Measurements from ENCODE around the gene NME3. TPM values are rescaled to one million over a fixed set of nuclear protein-coding genes. Genes with fewer than 3 reads are reported as not detected.

NME3 gene
- polyA plus RNA-seq, 1 donor = 22.8 TPM

- DNase-seq = no peak
These were observed 8.7 kb upstream of the NME3 start for GRCh38 chr16:1779741-1780676.

- DNase-seq = no peak
These were observed 7.9 kb upstream of the NME3 start for GRCh38 chr16:1779234-1779701.

GRCh38 chr16:1778200-1779179 is 7.1 kb upstream of the NME3 start:
- no peak for DNase-seq

GRCh38 chr16:1777375-1778199 is 6.2 kb upstream of the NME3 start:
- DNase-seq = no peak

- no peak for DNase-seq
These were observed 5.6 kb upstream of the NME3 start for GRCh38 chr16:1776991-1777374.

DNA sequence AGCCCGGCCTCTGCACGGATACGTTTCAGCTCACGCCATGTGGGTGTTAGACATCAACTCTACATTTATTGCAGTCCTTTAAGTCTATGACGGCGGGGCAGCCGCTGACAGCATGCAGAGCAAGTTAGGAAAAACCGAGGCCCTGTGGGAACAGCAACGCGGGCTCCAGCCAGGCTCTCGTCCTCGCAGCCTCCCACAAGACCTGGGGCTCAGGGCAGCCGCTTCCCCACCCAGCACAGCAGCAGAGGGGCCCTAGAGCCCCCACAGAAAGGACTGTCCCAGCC is 5.3 kb upstream of the NME3 start:
- no peak for DNase-seq

GRCh38 chr16:1775846-1776671 is 4.7 kb upstream of the NME3 start:
- DNase-seq = no peak

- no peak for DNase-seq
These were observed 3.9 kb upstream of the NME3 start for GRCh38 chr16:1775006-1775845.

GRCh38 chr16:1774448-1774780 is 3.1 kb upstream of the NME3 start:
- no peak for DNase-seq

DNA sequence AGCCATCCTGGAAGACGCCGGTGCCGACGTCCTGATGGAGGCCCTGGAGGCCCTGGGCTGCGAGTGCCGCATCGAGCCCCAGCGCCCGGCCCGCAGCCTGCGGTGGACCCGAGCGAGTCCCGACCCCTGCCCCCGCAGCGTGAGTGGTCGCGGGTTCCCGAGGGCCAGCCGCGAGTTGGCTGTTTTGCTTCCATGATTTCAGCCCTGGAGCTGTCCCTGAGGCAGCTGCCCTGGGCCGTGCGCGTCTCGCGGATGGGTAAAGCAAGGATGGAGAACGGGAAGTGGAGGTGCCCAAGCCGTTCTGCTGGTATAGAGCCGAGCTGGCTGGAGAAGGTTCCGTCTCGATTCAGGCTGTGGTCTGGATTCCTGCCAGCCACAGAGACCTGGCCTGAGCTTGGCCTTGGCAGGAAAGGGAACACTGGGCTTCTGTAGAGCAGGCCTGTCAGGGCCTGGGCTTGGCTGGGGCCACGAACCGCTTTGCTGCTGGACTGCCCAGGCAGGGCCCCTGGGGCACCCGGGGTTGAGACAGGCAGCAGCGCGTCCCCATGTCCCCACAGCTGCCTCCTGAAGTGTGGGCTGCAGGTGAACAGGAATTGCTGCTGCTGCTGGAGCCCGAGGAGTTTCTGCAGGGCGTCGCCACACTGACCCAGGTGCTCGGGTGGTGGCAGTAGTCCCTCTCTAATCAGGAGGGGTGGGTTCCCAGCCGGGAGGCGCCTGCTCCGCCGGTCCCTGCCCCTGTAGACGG is 2.5 kb upstream of the NME3 start:
- DNase-seq = no peak

DNA sequence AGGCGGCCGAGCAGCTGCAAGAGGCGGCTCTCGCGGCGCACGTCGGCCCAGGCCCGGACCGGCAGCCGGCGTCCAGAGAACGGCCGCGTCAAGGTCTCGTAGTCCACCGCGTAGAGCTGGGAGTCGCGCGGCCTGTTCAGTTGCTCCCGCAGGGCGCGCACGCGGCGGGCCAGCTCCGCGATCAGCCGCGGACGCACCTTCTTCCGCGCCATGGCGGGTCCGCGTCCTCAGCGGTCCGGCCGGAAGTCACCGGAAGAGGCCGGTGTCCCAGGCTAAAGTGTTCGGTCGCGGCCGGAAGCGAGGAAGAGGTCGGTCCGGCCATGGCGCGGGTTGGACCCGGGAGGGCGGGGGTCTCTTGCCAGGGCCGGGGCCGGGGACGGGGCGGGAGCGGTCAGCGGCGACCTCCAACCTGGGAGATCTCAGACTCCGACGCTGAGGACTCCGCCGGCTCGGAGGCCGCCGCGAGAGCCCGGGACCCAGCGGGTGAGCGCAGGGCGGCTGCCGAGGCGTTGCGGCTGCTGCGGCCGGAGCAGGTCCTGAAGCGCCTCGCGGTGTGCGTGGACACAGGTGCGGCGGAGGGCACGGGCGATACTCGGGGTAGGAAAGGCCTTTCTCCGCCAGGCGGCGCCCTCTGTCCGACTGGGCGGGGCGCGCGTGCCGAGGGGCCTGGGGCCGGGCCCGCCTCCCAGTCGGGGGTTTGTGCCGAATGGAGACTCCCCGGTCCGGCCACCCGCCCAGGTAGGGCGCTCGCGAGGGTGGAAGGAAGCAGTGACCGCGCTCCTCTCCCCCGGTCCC is 1.8 kb upstream of the NME3 start, which contains the start of gene MRPS34:
Gene MRPS34 (minus strand): TSS at position 227 of the 795 bp plus-strand sequence. CDS start 15 bp downstream, at position 212.
- DNase-seq = peak; percentile 87

GRCh38 chr16:1772362-1772907 is 1.1 kb upstream of the NME3 start, which contains the start of gene EME2:
Gene EME2 (plus strand): TSS chr16:1772810. CDS start chr16:1773228, 418 bp downstream.
- no peak for DNase-seq

GRCh38 chr16:1771864-1772361 is 570 bp upstream of the NME3 start:
- no peak for DNase-seq

DNA sequence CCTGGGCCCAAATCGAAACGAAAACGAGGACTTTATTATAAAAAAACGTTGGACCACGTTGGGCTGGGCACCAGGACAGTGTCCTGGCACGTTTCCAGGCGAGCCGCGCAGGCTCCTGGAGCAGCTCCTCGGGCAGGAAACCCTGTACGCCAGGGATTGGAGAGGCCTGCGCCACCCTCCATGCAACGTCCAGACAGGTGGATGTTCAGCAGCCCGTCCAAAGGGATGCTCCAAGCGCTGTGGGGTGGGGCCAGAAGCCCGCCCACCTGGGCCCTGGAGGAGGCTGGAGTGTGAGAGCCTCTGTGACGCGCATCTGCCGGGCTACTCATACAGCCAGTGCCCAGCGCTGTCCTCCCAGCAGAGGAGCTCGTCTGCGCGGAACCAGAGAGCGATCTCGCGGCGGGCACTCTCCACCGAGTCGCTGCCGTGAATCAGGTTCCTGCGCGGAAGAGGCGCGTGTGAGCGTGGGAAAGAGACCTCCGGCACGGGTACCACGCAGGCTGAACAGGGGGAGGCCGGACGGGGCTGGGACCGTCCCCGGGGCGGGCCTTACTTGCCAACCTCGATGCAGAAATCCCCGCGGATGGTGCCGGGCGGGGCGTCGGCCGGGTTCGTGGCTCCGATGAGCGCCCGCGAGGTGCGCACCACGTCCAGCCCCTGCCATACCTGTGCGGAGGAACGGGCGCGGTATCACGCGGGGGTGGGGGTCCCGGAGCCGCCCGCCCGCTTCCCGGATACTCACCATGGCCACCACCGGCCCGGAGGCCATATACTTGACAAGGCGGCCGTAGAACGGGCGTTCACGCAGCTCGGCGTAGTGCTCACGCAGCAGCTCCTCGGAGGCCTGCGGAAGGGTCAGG is 785 bp downstream of the NME3 start:
- no peak for DNase-seq

GRCh38 chr16:1769402-1770300 is 1.7 kb downstream of the NME3 start:
- no peak for DNase-seq

DNA sequence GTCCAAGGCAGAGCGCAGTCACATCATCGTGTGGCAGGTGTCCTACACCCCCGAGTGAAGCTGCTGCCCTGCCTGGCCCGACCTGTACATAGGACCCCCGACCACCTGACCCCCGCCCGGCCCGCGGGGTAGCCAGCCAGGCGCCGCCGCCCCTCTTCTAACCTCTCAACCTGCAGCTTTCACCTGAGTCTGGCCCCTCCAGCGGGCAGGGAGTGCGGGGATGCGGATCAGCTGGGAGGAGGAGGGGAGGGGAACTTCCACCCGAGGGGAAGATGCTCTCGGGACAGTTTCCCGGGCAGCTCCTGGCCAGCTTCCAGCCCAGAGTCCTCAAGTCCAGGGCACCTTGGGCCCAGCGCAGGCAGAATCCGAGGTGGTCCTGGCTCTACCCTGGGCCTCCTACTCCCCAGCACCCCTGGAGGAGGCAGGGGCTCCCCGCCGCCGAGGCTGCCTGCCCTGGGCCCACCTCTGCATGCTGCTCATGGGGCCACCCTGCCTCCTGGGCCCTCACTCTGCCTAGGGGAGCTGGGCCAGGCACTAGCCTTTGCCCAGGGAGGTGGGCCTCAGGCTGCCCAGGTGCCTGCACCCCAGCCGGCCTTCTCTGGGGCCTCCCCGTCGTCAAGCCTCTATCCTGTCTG is 2.5 kb downstream of the NME3 start:
- DNase-seq = no peak

All from hindlimb muscle (tissue), 1 donor.